Panc1 (cell line): ENCODE measurements around the gene ZBTB40.

Experiments
- POLR2AphosphoS5 ChIP-seq: IDR thresholded peaks from 2 replicates; pipeline ENCODE4 v1.6.1; 2012; ENCODE audit warnings: mild to moderate bottlenecking, low read depth, low read length, moderate library complexity
- SIN3A ChIP-seq: IDR thresholded peaks from 2 replicates; pipeline ENCODE4 v1.6.1; 2012; ENCODE audit warnings: low read depth, mild to moderate bottlenecking, low read length, moderate library complexity, borderline replicate concordance; ENCODE audit not compliant: insufficient read depth
- TF ChIP-seq, protein P1 (sequence below): fragments of 450-650 bp; IDR thresholded peaks from 2 replicates; pipeline ENCODE4 v1.5.1; 2017; ENCODE audit warnings: mild to moderate bottlenecking

DNA sequence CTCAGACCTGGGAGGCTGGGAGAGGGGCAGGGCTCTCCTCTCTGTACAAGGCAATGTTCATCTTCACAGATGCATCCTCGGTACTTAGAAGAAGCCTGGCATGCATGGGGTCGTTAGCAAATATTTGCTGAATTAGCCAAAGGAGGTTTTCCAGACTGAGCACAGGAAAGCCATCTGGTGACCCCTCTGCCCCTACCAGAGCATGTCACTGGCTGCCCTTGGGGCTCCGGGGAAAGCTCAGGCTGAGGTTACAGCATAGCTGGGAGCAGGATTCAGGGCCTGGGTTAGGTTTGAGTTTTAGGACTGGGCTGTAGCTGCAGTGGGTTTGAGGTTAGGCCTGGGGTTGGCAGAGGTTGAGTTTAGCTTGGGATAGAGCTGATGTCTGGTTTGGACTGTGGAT lies 43.4 kb upstream of the ZBTB40 start:
- TF ChIP-seq, protein P1, sequence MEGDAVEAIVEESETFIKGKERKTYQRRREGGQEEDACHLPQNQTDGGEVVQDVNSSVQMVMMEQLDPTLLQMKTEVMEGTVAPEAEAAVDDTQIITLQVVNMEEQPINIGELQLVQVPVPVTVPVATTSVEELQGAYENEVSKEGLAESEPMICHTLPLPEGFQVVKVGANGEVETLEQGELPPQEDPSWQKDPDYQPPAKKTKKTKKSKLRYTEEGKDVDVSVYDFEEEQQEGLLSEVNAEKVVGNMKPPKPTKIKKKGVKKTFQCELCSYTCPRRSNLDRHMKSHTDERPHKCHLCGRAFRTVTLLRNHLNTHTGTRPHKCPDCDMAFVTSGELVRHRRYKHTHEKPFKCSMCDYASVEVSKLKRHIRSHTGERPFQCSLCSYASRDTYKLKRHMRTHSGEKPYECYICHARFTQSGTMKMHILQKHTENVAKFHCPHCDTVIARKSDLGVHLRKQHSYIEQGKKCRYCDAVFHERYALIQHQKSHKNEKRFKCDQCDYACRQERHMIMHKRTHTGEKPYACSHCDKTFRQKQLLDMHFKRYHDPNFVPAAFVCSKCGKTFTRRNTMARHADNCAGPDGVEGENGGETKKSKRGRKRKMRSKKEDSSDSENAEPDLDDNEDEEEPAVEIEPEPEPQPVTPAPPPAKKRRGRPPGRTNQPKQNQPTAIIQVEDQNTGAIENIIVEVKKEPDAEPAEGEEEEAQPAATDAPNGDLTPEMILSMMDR, result no peak
- TF ChIP-seq POLR2AphosphoS5 (no peak), SIN3A (no peak)
